Measurements from ENCODE around the gene STK32C.

The STK32C gene

DNA sequence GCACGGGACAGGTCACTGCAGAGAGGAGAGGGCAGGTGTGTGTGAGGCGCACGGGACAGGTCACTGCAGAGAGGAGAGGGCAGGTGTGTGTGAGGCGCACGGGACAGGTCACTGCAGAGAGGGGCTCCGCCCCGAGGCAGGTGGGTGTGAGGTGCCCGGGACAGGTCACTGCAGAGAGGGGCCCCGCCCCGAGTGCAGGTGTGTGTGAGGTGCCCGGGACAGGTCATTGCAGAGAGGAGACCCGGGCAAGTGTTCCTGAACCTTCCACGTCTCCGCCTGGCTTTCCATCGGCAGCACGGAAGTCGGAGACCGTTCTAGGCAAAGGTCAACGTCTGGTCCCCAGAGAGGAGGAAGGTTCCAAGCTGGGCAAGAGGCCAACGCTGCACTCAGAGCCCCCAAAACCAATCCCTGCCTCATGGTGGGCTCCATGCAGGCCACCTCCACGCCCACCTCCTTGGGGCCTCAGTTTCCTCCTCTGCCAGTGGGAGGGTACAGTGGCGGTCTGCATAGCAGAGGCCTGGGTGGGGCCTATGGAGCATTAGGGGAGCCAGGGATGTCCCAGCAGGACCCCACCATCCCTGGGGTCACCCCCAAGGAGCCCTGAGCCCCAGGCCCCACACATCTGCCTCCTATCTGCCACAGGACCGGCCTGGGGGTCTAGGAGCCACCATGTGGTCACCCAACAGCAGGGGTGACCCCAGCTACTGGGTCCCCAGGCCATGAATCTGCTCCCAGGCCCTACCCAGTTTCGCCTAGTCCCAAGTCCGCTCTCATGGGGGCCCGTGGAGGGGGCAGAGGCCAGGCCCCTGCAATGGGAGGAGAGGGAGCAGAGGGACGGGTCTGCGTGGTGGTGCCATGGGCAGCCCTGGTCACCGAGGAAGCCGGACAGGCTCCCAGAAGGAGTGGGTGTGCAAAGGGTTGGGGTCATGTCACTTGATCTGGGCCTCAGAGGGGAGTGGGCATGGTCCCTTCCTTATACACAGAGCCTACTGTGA, 57.0 kb downstream of the STK32C start:
- TF ChIP-seq ZC3H10 (CRISPR knock-in tag; IDR thresholded peaks at IDR 0.05) (no peak), OSR1 (CRISPR knock-in tag; IDR thresholded peaks at IDR 0.05) (no peak), BACH2 (CRISPR knock-in tag; IDR thresholded peaks at IDR 0.05; ENCODE audit: borderline replicate concordance) (no peak), ESRRG (CRISPR knock-in tag; IDR thresholded peaks at IDR 0.05) (no peak), CSDC2 (CRISPR knock-in tag; IDR thresholded peaks at IDR 0.05) (no peak), ARNTL (CRISPR knock-in tag; IDR thresholded peaks at IDR 0.05; ENCODE audit: borderline replicate concordance, low read depth) (no peak), ZNF70 (CRISPR knock-in tag; IDR thresholded peaks at IDR 0.05) (no peak), ZNF565 (CRISPR knock-in tag; conservative IDR thresholded peaks at IDR 0.05; ENCODE audit: low read depth) (no peak), CREB5 (CRISPR knock-in tag; IDR thresholded peaks at IDR 0.05; ENCODE audit: low read depth) (no peak), ISL1 (CRISPR knock-in tag; IDR thresholded peaks at IDR 0.05) (no peak), PPARA (CRISPR knock-in tag; IDR thresholded peaks at IDR 0.05; ENCODE audit: borderline replicate concordance) (no peak)
- TF ChIP-seq, protein P1, sequence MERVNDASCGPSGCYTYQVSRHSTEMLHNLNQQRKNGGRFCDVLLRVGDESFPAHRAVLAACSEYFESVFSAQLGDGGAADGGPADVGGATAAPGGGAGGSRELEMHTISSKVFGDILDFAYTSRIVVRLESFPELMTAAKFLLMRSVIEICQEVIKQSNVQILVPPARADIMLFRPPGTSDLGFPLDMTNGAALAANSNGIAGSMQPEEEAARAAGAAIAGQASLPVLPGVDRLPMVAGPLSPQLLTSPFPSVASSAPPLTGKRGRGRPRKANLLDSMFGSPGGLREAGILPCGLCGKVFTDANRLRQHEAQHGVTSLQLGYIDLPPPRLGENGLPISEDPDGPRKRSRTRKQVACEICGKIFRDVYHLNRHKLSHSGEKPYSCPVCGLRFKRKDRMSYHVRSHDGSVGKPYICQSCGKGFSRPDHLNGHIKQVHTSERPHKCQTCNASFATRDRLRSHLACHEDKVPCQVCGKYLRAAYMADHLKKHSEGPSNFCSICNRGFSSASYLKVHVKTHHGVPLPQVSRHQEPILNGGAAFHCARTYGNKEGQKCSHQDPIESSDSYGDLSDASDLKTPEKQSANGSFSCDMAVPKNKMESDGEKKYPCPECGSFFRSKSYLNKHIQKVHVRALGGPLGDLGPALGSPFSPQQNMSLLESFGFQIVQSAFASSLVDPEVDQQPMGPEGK (CRISPR knock-in tag; IDR thresholded peaks at IDR 0.05; ENCODE audit: borderline replicate concordance), result no peak
- no peak for ATAC-seq

GRCh38 chr10:132249824-132250375, 57.9 kb downstream of the STK32C start:
- no peak for ATAC-seq
- TF ChIP-seq CSDC2 (CRISPR knock-in tag; IDR thresholded peaks at IDR 0.05), result no peak
- TF ChIP-seq PPARA (CRISPR knock-in tag; IDR thresholded peaks at IDR 0.05; ENCODE audit: borderline replicate concordance), result no peak
- TF ChIP-seq BACH2 (CRISPR knock-in tag; IDR thresholded peaks at IDR 0.05; ENCODE audit: borderline replicate concordance), result no peak
- no peak for TF ChIP-seq ZNF565 (CRISPR knock-in tag; conservative IDR thresholded peaks at IDR 0.05; ENCODE audit: low read depth)
- TF ChIP-seq, protein P2, sequence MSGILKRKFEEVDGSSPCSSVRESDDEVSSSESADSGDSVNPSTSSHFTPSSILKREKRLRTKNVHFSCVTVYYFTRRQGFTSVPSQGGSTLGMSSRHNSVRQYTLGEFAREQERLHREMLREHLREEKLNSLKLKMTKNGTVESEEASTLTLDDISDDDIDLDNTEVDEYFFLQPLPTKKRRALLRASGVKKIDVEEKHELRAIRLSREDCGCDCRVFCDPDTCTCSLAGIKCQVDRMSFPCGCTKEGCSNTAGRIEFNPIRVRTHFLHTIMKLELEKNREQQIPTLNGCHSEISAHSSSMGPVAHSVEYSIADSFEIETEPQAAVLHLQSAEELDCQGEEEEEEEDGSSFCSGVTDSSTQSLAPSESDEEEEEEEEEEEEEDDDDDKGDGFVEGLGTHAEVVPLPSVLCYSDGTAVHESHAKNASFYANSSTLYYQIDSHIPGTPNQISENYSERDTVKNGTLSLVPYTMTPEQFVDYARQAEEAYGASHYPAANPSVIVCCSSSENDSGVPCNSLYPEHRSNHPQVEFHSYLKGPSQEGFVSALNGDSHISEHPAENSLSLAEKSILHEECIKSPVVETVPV (CRISPR knock-in tag; IDR thresholded peaks at IDR 0.05), result no peak
- no peak for TF ChIP-seq SNAI2 (CRISPR knock-in tag; IDR thresholded peaks at IDR 0.05)
- TF ChIP-seq ARNTL (CRISPR knock-in tag; IDR thresholded peaks at IDR 0.05; ENCODE audit: borderline replicate concordance, low read depth), result no peak
- no peak for TF ChIP-seq TCF4 (CRISPR knock-in tag; IDR thresholded peaks at IDR 0.05; ENCODE audit: borderline replicate concordance)
- TF ChIP-seq ZFP30 (CRISPR knock-in tag; IDR thresholded peaks at IDR 0.05), result no peak
- no peak for TF ChIP-seq ESRRG (CRISPR knock-in tag; IDR thresholded peaks at IDR 0.05)
- TF ChIP-seq TSHZ2 (CRISPR knock-in tag; IDR thresholded peaks at IDR 0.05), result no peak
- TF ChIP-seq ZNF8 (CRISPR knock-in tag; IDR thresholded peaks at IDR 0.05), result no peak
- TF ChIP-seq, protein P3, sequence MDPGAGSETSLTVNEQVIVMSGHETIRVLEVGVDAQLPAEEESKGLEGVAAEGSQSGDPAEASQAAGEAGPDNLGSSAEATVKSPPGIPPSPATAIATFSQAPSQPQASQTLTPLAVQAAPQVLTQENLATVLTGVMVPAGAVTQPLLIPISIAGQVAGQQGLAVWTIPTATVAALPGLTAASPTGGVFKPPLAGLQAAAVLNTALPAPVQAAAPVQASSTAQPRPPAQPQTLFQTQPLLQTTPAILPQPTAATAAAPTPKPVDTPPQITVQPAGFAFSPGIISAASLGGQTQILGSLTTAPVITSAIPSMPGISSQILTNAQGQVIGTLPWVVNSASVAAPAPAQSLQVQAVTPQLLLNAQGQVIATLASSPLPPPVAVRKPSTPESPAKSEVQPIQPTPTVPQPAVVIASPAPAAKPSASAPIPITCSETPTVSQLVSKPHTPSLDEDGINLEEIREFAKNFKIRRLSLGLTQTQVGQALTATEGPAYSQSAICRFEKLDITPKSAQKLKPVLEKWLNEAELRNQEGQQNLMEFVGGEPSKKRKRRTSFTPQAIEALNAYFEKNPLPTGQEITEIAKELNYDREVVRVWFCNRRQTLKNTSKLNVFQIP (CRISPR knock-in tag; IDR thresholded peaks at IDR 0.05; ENCODE audit: borderline replicate concordance, low read depth), result no peak
- no peak for TF ChIP-seq ZFP3 (CRISPR knock-in tag; IDR thresholded peaks at IDR 0.05)
- TF ChIP-seq ISL1 (CRISPR knock-in tag; IDR thresholded peaks at IDR 0.05), result no peak
- TF ChIP-seq, protein P1 (CRISPR knock-in tag; IDR thresholded peaks at IDR 0.05; ENCODE audit: borderline replicate concordance), result no peak
- TF ChIP-seq TOX (CRISPR knock-in tag; IDR thresholded peaks at IDR 0.05; ENCODE audit: borderline replicate concordance), result no peak
- TF ChIP-seq CREB5 (CRISPR knock-in tag; IDR thresholded peaks at IDR 0.05; ENCODE audit: low read depth), result no peak

Measured in SK-N-SH treated with all-trans-retinoic acid at 6 μM for 48 hours (cell line).